Hepatocyte (in vitro differentiated cells): ENCODE results near the gene CWH43. TPM values are rescaled to one million over a fixed set of nuclear protein-coding genes. Genes with fewer than 3 reads are reported as not detected.
"Not testable (repeated sequence)": the region's sequence is repeated elsewhere in the genome, so short reads cannot be mapped to it uniquely, and the experiment has no call there.

Source experiments
- DNase-seq: peaks from one replicate; pipeline ENCODE4 v3.0.0-alpha.2; 2016; ENCODE audit warnings: low spot score
- H2AFZ ChIP-seq: fragments of 200-600 bp; sonication (generic); 2 replicates; pipeline ENCODE4 v1.6.0; 2016; ENCODE audit warnings: antibody characterized with exemption, mild to moderate bottlenecking
- H3K27ac ChIP-seq: fragments of 200-600 bp; sonication (generic); 2 replicates; pipeline ENCODE4 v1.5.1; 2016; ENCODE audit warnings: mild to moderate bottlenecking
- H3K27me3 ChIP-seq: fragments of 200-600 bp; sonication (generic); 2 replicates; pipeline ENCODE4 v1.6.1; 2016
- H3K36me3 ChIP-seq: fragments of 200-600 bp; sonication (generic); replicated peaks from 2 replicates; pipeline ENCODE4 v1.5.1; 2016; ENCODE audit warnings: low read depth; ENCODE audit not compliant: insufficient read depth
- H3K4me1 ChIP-seq: fragments of 200-600 bp; sonication (generic); 2 replicates; pipeline ENCODE4 v1.5.1; 2016; ENCODE audit warnings: mild to moderate bottlenecking, moderate library complexity; ENCODE audit not compliant: insufficient read depth
- H3K4me2 ChIP-seq: fragments of 200-600 bp; sonication (generic); 2 replicates; pipeline ENCODE4 v1.6.0; 2016
- H3K4me3 ChIP-seq: fragments of 200-600 bp; sonication (generic); 2 replicates; pipeline ENCODE4 v1.5.1; 2016; ENCODE audit warnings: mild to moderate bottlenecking
- H3K79me2 ChIP-seq: fragments of 200-600 bp; sonication (generic); 2 replicates; pipeline ENCODE4 v1.6.0; 2017; ENCODE audit warnings: mild to moderate bottlenecking
- H3K9me2 ChIP-seq: fragments of 200-600 bp; sonication (generic); replicated peaks from 2 replicates; pipeline ENCODE4 v1.6.0; 2017; ENCODE audit warnings: mild to moderate bottlenecking; ENCODE audit not compliant: insufficient read depth
- H3K9me3 ChIP-seq: fragments of 200-600 bp; sonication (generic); 2 replicates; pipeline ENCODE4 v1.5.1; 2016; ENCODE audit warnings: low read depth, mild to moderate bottlenecking
- H4K20me1 ChIP-seq: fragments of 200-600 bp; sonication (generic); 2 replicates; pipeline ENCODE4 v1.6.0; 2016; ENCODE audit warnings: mild to moderate bottlenecking; ENCODE audit not compliant: insufficient read depth, poor library complexity, severe bottlenecking
- EZH2 ChIP-seq: fragments of 200-600 bp; sonication (generic); IDR thresholded peaks from 2 replicates; pipeline ENCODE4 v1.6.1; 2016; ENCODE audit warnings: antibody characterized with exemption, mild to moderate bottlenecking, borderline replicate concordance
- EZH2phosphoT487 ChIP-seq: fragments of 200-600 bp; sonication (generic); IDR thresholded peaks from one replicate; pipeline ENCODE4 v1.6.1; 2018; ENCODE audit warnings: antibody characterized with exemption, mild to moderate bottlenecking, low read depth, moderate library complexity; ENCODE audit not compliant: unreplicated experiment, severe bottlenecking
- WGBS: methylation state at CpG from one replicate; pipeline ENCODE4 v1.1.6; 2016; ENCODE audit warnings: low lambda C conversion rate; ENCODE audit errors: missing lambda C conversion rate; 5-methylcytosine and 5-hydroxymethylcytosine counted together
- polyA plus RNA-seq: library from polyadenylated mRNA; unstranded; fragments of >200 nt; fragmentation: Nextera tagmentation; extraction: Ambion mirVana; gene quantifications from 2 replicates; pipeline ENCODE4 v1.2.1, GENCODE V29; 2016
- total RNA-seq: library from RNA; depleted of rRNA; stranded (reverse); fragments of >200 nt; gene quantifications from 2 replicates; pipeline ENCODE4 v1.2.3, GENCODE V29; 2014
- TF ChIP-seq, protein P1 (sequence below): fragments of 200-600 bp; sonication (generic); IDR thresholded peaks from 2 replicates; pipeline ENCODE4 v1.5.1; 2016; ENCODE audit warnings: antibody characterized with exemption, mild to moderate bottlenecking; ENCODE audit not compliant: poor library complexity

The CWH43 gene
- total and polyA plus RNA-seq, 2 experiments from 2014 or later, result not detected

DNA sequence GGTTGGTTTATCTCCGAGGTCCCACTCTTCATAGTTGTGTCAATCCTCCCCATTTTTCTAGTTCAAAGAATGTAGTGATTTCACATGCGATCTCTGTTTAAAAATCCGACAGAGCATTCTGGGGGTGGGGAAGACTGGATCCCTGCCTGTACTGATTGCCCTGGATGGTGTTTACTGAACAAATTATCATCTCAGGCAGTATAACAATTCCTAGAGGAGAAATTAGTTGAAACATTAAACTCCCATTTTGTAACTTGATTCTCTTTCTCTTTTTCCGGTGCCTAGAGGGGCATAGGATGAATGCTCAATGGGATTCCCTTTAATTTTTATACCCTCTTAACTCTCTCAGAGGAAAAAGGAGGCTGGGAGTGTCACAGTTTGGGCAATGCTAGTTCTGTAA lies 10.0 kb upstream of the CWH43 start:
- no peak overlapping the region for H3K4me3 ChIP-seq
- H3K4me1 ChIP-seq, result no peaks in the 10 kb centered on the region
- no peaks in the 10 kb centered on the region for H3K9me3 ChIP-seq
- H3K27me3 ChIP-seq, result no peaks in the 10 kb centered on the region
- TF ChIP-seq, protein P1, sequence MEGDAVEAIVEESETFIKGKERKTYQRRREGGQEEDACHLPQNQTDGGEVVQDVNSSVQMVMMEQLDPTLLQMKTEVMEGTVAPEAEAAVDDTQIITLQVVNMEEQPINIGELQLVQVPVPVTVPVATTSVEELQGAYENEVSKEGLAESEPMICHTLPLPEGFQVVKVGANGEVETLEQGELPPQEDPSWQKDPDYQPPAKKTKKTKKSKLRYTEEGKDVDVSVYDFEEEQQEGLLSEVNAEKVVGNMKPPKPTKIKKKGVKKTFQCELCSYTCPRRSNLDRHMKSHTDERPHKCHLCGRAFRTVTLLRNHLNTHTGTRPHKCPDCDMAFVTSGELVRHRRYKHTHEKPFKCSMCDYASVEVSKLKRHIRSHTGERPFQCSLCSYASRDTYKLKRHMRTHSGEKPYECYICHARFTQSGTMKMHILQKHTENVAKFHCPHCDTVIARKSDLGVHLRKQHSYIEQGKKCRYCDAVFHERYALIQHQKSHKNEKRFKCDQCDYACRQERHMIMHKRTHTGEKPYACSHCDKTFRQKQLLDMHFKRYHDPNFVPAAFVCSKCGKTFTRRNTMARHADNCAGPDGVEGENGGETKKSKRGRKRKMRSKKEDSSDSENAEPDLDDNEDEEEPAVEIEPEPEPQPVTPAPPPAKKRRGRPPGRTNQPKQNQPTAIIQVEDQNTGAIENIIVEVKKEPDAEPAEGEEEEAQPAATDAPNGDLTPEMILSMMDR, result no peak
- TF ChIP-seq EZH2phosphoT487 (no peak), EZH2 (no peak)
- DNase-seq, result no peak
- H3K36me3 ChIP-seq, result no peaks in the 10 kb centered on the region
- no peaks in the 10 kb centered on the region for H4K20me1 ChIP-seq
- no peak overlapping the region for H3K27ac ChIP-seq
- H3K4me2 ChIP-seq, result no peak overlapping the region
- WGBS, result 80% methylated on average over 4 of the region's 4 CpGs
- H2AFZ ChIP-seq, result no peak overlapping the region
- no peaks in the 10 kb centered on the region for H3K79me2 ChIP-seq
- H3K9me2 ChIP-seq, result no peaks in the 10 kb centered on the region

DNA sequence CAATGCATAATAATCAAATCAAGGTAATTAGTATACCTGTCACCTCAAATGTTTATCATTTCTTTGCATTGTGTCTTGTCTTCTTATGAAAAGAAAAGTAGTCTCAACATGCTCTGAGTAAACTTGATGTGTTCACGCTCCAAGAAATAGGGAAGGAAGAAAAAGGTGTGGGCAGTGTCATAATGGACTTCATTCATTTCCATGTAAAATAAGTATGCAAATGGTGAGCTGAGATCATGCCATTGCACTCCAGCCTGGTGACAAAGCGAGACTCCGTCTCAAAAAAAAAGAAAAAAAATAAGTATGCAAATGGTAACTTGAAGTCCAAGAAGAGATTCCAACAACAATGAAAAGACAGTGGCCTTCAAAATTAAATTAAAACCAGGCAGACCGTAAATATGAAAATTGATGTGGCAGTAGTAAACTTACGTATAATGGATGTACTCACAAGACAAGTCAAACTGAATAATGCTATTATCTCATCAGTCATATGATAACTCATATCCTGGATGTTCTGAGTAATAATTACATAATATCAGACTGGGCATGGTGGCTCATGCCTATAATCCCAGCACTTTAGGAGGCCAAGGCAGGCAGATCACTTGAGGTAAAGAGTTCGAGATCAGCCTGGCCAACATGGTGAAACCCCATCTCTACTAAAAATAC lies 6.0 kb upstream of the CWH43 start:
- 76% methylated on average over 6 of the region's 6 CpGs for WGBS
- no peak overlapping the region for H3K27ac ChIP-seq
- TF ChIP-seq EZH2 (no peak), EZH2phosphoT487 (no peak)
- TF ChIP-seq, protein P1, result no peak

DNA sequence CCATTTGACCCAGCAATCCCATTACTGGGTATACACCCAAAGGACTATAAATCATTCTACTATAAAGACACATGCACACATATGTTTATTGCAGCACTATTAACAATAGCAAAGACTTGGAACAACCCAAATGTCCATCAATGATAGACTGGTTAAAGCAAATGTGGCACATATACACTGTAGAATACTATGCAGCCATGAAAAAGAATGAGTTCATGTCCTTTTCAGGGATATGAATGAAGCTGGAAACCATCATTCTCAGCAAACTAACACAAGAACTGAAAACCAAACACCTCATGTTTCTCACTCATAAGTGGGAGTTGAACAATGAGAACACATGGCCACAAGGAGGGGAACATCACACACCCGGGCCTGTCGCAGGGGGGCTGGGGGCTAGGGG lies 2.1 kb upstream of the CWH43 start:
- not testable (repeated sequence) for H4K20me1 ChIP-seq, H3K27ac ChIP-seq, DNase-seq, H3K4me1 ChIP-seq, H3K79me2 ChIP-seq, H3K4me3 ChIP-seq, H2AFZ ChIP-seq, H3K9me2 ChIP-seq, H3K36me3 ChIP-seq, H3K9me3 ChIP-seq, H3K4me2 ChIP-seq
- WGBS, result 69% methylated on average over 2 of the region's 2 CpGs
- H3K27me3 ChIP-seq, result peaks cover 43% of the 10 kb centered on the region

More for the DNA sequence above, 6.0 kb upstream of the CWH43 start:
- H3K9me3 ChIP-seq, result no peaks in the 10 kb centered on the region
- no peaks in the 10 kb centered on the region for H3K79me2 ChIP-seq
- H3K4me3 ChIP-seq, result no peak overlapping the region
- H2AFZ ChIP-seq, result no peak overlapping the region
- H3K9me2 ChIP-seq, result no peaks in the 10 kb centered on the region
- DNase-seq, result no peak
- no peak overlapping the region for H3K4me2 ChIP-seq
- H3K36me3 ChIP-seq, result no peaks in the 10 kb centered on the region
- H4K20me1 ChIP-seq, result no peaks in the 10 kb centered on the region
- peaks cover 8% of the 10 kb centered on the region for H3K27me3 ChIP-seq
- no peaks in the 10 kb centered on the region for H3K4me1 ChIP-seq

DNA sequence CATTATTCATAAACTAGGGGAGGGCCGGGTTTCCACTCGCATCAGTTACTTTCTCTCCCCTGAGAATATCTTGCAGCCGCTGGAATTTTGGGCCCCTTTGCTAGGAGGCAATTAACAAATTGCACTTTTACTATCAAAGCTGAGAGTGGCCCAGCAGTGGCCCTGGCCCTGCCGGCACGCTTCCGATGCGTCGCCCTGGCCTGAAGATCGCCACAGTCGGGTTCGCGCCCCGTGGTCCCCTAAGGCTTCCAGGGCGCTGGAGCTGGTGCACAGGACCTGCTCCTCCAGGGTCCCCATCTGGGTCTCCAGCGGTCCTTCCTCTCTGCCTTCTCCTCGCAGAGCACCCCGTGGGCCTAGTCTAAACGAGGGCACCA lies 486 bp upstream of the CWH43 start:
- DNase-seq, result no peak
- no peaks in the 10 kb centered on the region for H3K9me3 ChIP-seq
- TF ChIP-seq EZH2 (no peak), EZH2phosphoT487 (no peak)
- TF ChIP-seq, protein P1, result no peak
- no peaks in the 10 kb centered on the region for H3K79me2 ChIP-seq
- peaks cover 43% of the 10 kb centered on the region for H3K27me3 ChIP-seq
- no peak overlapping the region for H3K4me2 ChIP-seq
- H3K9me2 ChIP-seq, result no peaks in the 10 kb centered on the region
- 47% methylated on average over 18 of the region's 18 CpGs for WGBS
- H2AFZ ChIP-seq, result no peak overlapping the region
- H3K36me3 ChIP-seq, result no peaks in the 10 kb centered on the region
- no peak overlapping the region for H3K27ac ChIP-seq
- H3K4me3 ChIP-seq, result no peak overlapping the region
- H4K20me1 ChIP-seq, result no peaks in the 10 kb centered on the region
- no peaks in the 10 kb centered on the region for H3K4me1 ChIP-seq
